ENCODE results near the gene KIF20B.
A peak's percentile ranks its signal among the peaks of the same experiment; 100 is the strongest.
"Not testable (repeated sequence)": the region's sequence is repeated elsewhere in the genome, so short reads cannot be mapped to it uniquely, and the experiment has no call there.

The KIF20B gene

DNA sequence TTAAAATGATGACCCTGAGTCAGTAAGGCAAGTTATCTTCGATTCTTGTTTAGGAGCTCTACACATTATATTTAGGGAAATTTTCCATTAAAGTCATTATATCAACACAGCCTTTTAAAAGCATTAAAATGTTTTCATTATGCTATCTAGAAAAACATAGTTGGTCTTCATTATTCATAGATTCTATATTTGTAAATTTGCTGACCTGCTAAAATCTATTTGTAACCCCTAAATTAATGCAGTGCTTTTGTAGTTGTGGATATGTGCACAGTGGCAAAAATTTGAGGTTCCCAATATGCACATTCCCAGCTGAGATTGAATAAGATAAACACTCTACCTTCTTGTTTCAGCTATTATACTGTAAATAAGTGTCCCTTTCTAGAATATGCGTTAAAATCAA is 81.1 kb downstream of the KIF20B start:
- no peak for DNase-seq

- no peak for DNase-seq
Observed at GRCh38 chr10:89783406-89783805, 82.0 kb downstream of the KIF20B start.

GRCh38 chr10:89785095-89785494 is 83.7 kb downstream of the KIF20B start:
- DNase-seq: no peak

- DNase-seq: no peak
Observed at GRCh38 chr10:89789188-89789877, 87.9 kb downstream of the KIF20B start.

GRCh38 chr10:89792187-89792586 is 90.8 kb downstream of the KIF20B start:
- DNase-seq: no peak

DNA sequence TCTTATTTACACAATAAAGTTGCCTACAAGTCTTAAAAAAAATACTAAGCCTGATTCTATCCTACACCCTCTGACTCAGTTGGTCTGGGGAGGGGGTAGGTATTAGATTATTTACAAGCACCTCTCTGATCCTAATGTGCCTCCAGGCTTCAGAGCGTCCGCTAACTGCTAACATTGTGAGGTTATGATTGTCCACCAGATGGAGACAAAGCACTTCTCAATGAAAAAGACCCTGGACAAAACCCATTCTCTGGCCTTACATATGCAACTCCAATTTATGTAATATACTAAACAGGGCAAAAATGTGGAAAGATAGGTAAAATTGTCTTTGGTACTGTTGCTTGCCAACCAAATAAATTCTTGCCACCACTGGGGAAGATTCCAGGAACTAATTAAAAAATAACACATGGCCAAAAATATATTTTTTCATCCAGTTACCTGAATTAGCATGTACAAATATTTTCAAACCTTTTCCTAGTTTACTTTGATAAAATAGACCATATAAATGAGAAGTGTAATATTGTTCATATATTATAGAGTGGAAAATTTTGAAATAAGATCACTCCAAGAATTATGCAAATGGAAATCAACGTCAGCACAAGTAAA is 92.4 kb downstream of the KIF20B start:
- DNase-seq: peak; percentile 23

- DNase-seq: no peak
Observed at GRCh38 chr10:89795840-89796239, 94.5 kb downstream of the KIF20B start.

GRCh38 chr10:89798092-89798491 is 96.7 kb downstream of the KIF20B start:
- no peak for DNase-seq

GRCh38 chr10:89799573-89799972 is 98.2 kb downstream of the KIF20B start:
- no peak for DNase-seq

DNA sequence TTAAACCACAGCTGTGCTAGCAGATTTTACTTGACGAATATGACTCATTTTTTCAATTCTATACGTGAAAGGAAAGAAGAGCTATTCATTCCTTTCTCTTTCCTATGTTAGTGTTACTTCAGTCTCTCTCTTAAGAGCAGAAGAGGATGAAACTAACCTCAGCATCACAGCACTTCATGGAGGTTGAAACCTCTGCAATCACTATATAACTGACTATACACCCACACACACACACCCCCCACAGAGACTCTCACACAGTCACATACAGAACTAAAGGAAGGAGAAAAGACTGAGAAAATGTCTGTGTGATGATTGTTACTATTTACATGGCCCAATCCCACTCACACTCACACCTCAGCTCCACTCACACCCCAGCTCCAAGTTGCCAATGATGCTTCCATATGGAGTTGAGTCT is 104.2 kb downstream of the KIF20B start:
- no peak for DNase-seq

DNA sequence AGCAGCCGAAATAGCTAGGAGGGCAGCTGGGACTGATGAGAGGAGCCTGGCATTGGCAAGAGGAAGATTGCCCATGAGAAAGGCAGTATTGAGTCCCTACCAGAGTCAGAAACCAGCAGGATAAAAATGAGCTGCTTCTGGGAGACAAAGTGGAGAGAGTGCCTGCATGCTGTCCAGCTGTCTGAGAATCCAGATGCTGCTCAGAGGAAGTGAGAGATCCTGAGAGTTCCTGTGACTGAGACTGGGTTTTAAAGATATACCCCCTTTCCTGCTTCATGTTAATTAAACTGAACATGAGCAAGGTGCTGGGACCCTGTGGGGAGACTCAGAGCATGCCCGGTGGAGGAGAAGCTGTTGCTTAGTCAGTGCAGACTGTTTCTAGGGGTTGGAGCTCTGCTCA is 107.5 kb downstream of the KIF20B start:
- no peak for DNase-seq

GRCh38 chr10:89809766-89810165 is 108.4 kb downstream of the KIF20B start:
- no peak for DNase-seq

DNA sequence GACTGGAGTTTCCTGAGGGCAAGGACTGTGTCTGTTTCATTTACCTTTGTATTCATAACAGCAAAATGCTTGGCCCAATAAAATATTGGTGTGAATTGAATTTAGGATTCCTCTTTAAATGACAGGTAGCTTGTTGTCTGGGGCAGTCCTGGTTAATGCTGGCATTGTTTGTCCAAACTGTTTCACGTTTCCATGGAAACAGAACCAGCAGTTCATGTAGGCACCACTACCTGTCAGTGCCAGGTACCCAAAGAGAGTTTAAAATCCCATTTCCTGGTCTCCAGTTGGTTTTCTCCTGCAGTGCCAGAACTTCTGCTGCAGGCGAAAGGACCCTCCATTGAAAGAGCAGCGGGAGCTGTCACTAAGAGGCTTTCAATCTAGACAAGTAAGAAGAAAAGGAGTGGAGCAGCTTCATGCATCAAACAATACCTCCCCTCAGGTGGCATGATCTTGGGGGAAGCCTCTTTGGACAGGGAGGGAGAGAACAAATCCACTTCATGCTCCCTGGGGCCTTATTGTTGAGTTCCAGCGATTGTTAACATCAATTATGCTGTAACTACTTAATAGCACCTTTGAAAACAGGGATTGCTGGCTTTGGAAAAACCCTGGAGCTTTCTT is 109.6 kb downstream of the KIF20B start:
- DNase-seq: no peak

DNA sequence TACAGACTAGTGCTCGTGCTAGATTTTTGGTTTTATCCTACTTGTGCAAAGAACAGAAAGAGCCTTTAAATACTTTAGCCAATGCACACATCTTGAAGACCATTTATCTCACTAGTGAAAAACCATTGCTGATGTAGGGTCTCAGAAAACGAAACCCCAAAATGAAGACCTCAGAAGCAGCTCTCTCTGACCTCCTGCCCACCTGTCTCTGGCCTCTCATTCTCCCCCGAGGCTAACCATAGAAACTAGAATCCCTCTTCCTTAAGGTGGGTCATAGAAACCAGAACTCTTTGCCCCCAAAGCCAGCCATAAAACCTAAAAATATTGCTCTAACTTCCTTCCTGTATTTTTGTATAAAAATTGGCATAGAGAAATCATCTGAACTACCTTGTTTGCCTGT is 112.2 kb downstream of the KIF20B start:
- no peak for DNase-seq

- DNase-seq: no peak
Observed at GRCh38 chr10:89814278-89814677, 112.9 kb downstream of the KIF20B start.

GRCh38 chr10:89815049-89815853 is 113.9 kb downstream of the KIF20B start:
- DNase-seq: no peak

GRCh38 chr10:89819008-89819407 is 117.6 kb downstream of the KIF20B start:
- DNase-seq: not testable (repeated sequence)
